Measurements from ENCODE around the gene ADK. TPM values are rescaled to one million over a fixed set of nuclear protein-coding genes. Genes with fewer than 3 reads are reported as not detected.

Gene ADK
- total and polyA plus RNA-seq, 2 donors (not counting 3 experiments of a cell fraction or from before 2014, with no cell fraction given), result 11.7 to 46.5 TPM

- H3K9me3 ChIP-seq (replicated peaks; ENCODE audit: control insufficient read depth, insufficient read depth, low read length), result no peaks in the 10 kb centered on the region
- peaks cover 17% of the 10 kb centered on the region for H3K79me2 ChIP-seq (ENCODE audit: control insufficient read depth, insufficient read depth, low read length)
- intact Hi-C loops (cut with micrococcal nuclease), result no loop called here
- no peaks in the 10 kb centered on the region for H3K27me3 ChIP-seq (ENCODE audit: control insufficient read depth in 2 of 2, insufficient read depth in 2 of 2, low read length in 2 of 2)
- FAIRE-seq, result no peak
- H4K20me1 ChIP-seq (replicated peaks; ENCODE audit: control insufficient read depth, extremely low read depth, insufficient read depth, low read length), result no peaks in the 10 kb centered on the region
- no peaks in the 10 kb centered on the region for H3K4me1 ChIP-seq (ENCODE audit: control insufficient read depth, extremely low read depth, insufficient read depth, low read length)
- H3K4me3 ChIP-seq (replicated peaks in 1 of 3; ENCODE audit: insufficient read depth in 1 of 3, low read depth in 1 of 3, low read length in 3 of 3), result no peak overlapping the region
- no peak overlapping the region for H3K4me2 ChIP-seq (ENCODE audit: insufficient read depth, low read length)
- ChIA-PET POLR2A (no interaction called here), CTCF (interaction anchor here (0.9 to 1.5 kb wide), 2 partner anchors 8 to 14 kb away, joined by 3 to 4 read pairs; no protein-coding TSS in a partner anchor)
- H3K36me3 ChIP-seq (ENCODE audit: control insufficient read depth in 2 of 2, extremely low read depth in 1 of 2, insufficient read depth in 2 of 2, low read length in 2 of 2), result no peaks in the 10 kb centered on the region
- no peak for DNase-seq (ENCODE audit: low read depth, low spot score)
- dilution Hi-C loops (cut with MboI; ENCODE audit: extremely low pct_ligation_motif_present, low sequenced_read_pairs), result no loop called here
- peaks cover 2% of the 10 kb centered on the region for H3K9me1 ChIP-seq (replicated peaks; ENCODE audit: control insufficient read depth, extremely low read depth, insufficient read depth, low read length)
- H3K9ac ChIP-seq (replicated peaks; ENCODE audit: extremely low read depth, insufficient read depth, low read length), result no peak overlapping the region
- H2AFZ ChIP-seq (ENCODE audit: low read depth, low read length), result no peak overlapping the region
- H3K27ac ChIP-seq (ENCODE audit: insufficient read depth, low read depth, low read length), result no peak overlapping the region
- no TSS peak for BruUV-seq (replicated peaks)
- TF ChIP-seq, protein P1, sequence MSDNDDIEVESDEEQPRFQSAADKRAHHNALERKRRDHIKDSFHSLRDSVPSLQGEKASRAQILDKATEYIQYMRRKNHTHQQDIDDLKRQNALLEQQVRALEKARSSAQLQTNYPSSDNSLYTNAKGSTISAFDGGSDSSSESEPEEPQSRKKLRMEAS (IDR thresholded peaks at IDR 0.05; ENCODE audit: insufficient read depth, insufficient read length), result no peak
- TF ChIP-seq FOS (IDR thresholded peaks at IDR 0.05; ENCODE audit: borderline replicate concordance, insufficient read depth, low read length) (no peak), JUN (IDR thresholded peaks at IDR 0.05; ENCODE audit: borderline replicate concordance, insufficient read depth, insufficient read length, low read depth) (no peak), MYC (IDR thresholded peaks at IDR 0.05; ENCODE audit: low read depth, low read length) (no peak), GATA2 (IDR thresholded peaks at IDR 0.05; ENCODE audit: insufficient read depth, insufficient read length, low read depth, low read length) (no peak), CTCF (IDR thresholded peaks at IDR 0.05; ENCODE audit: extremely low read depth in 1 of 2, insufficient read depth in 1 of 2, low read depth in 1 of 2, low read length in 2 of 2) (no peak), POLR2AphosphoS5 (IDR thresholded peaks at IDR 0.05; ENCODE audit: insufficient read depth, low read depth, low read length) (no peak), POLR2A (IDR thresholded peaks at IDR 0.05; ENCODE audit: low read depth, low read length) (no peak), EZH2 (IDR thresholded peaks at IDR 0.05; ENCODE audit: borderline replicate concordance, low read depth, low read length, severe bottlenecking) (no peak)
These were observed 222.0 kb downstream of the ADK start for GRCh38 chr10:74373059-74373458.

All from endothelial cell of umbilical vein (primary cell).